Activated CD4-positive, alpha-beta T cell treated with anti-CD3 and anti-CD28 coated beads for 1 hour (primary cell): ENCODE measurements around the gene NUDCD2.

ENCODE experiments used
- DNase-seq: peaks from one replicate; pipeline ENCODE4 v3.0.0-alpha.2; 2020

NUDCD2 gene

GRCh38 chr5:163459819-163460561, at the start of gene NUDCD2:
Gene NUDCD2 (minus strand): TSS chr5:163460102. CDS start chr5:163460050, 52 bp downstream.
- DNase-seq: peak; percentile 92

- no peak for DNase-seq
Observed at GRCh38 chr5:163509291-163509951, 49.5 kb upstream of the NUDCD2 start.

GRCh38 chr5:163508753-163509152, 48.9 kb upstream of the NUDCD2 start:
- DNase-seq: no peak

- DNase-seq: no peak
Observed at GRCh38 chr5:163506726-163507125, 46.8 kb upstream of the NUDCD2 start.

- DNase-seq: no peak
Observed at GRCh38 chr5:163506095-163506457, 46.2 kb upstream of the NUDCD2 start.

- DNase-seq: peak; percentile 92
Observed at GRCh38 chr5:163505368-163506094, 45.6 kb upstream of the NUDCD2 start, which contains the start of gene MAT2B. Gene MAT2B (plus strand): TSS chr5:163505619. CDS start chr5:163505687, 68 bp downstream.

GRCh38 chr5:163505049-163505367, 45.1 kb upstream of the NUDCD2 start:
- DNase-seq: no peak

- DNase-seq: no peak
Observed at GRCh38 chr5:163504079-163504931, 44.4 kb upstream of the NUDCD2 start.

GRCh38 chr5:163503106-163504078, 43.5 kb upstream of the NUDCD2 start:
- DNase-seq: no peak

- DNase-seq: no peak
Observed at GRCh38 chr5:163502521-163502920, 42.6 kb upstream of the NUDCD2 start.

GRCh38 chr5:163498886-163499285, 39.0 kb upstream of the NUDCD2 start:
- no peak for DNase-seq

GRCh38 chr5:163497315-163497714, 37.4 kb upstream of the NUDCD2 start:
- DNase-seq: no peak

GRCh38 chr5:163496286-163496685, 36.4 kb upstream of the NUDCD2 start:
- no peak for DNase-seq

- DNase-seq: no peak
Observed at GRCh38 chr5:163489745-163490075, 29.8 kb upstream of the NUDCD2 start.

- DNase-seq: no peak
Observed at GRCh38 chr5:163489055-163489744, 29.3 kb upstream of the NUDCD2 start.

- no peak for DNase-seq
Observed at GRCh38 chr5:163478982-163479271, 19.0 kb upstream of the NUDCD2 start.

- no peak for DNase-seq
Observed at GRCh38 chr5:163478126-163478981, 18.5 kb upstream of the NUDCD2 start.

GRCh38 chr5:163475411-163475810, 15.5 kb upstream of the NUDCD2 start:
- no peak for DNase-seq

GRCh38 chr5:163473635-163474243, 13.8 kb upstream of the NUDCD2 start:
- DNase-seq: no peak

GRCh38 chr5:163467682-163468081, 7.8 kb upstream of the NUDCD2 start:
- no peak for DNase-seq
